HepG2 (cell line): ENCODE results near the gene ARX. TPM values are rescaled to one million over a fixed set of nuclear protein-coding genes. Genes with fewer than 3 reads are reported as not detected.

Source experiments
- ATAC-seq: fragments of 200-7000 bp; cut with Tn5 transposase; 3 replicates; pipeline ENCODE4 v1.9.1; 2020; ENCODE audit warnings: mild to moderate bottlenecking, moderate library complexity
- BruUV-seq: library from RNA; stranded (reverse); fragments of 400-500 nt; replicated peaks from 2 replicates; lab custom pipeline; 2021; lab: Mats Ljungman, UMichigan
- CTCF ChIA-PET: fragments of 300-600 bp; formaldehyde crosslinking; extraction: SDS; loops from one replicate; lab custom pipeline; 2021; ENCODE audit warnings: low total read pairs, inconsistent platforms, low intra/inter-chr PET ratio; lab: Yijun Ruan, JAX
- POLR2A ChIA-PET: fragments of 350-600 bp; sonication (Branson Sonifier 250); formaldehyde crosslinking; loops from one replicate; lab custom pipeline; 2020; ENCODE audit warnings: antibody characterized with exemption, inconsistent platforms; lab: Yijun Ruan, JAX
- DNase-seq: peaks from one replicate; pipeline ENCODE4 v3.0.0-alpha.2; 2015; ENCODE audit warnings: low spot score
- FAIRE-seq: peaks from 3 replicates; lab custom pipeline; 2011; peaks lifted over from hg19 to GRCh38; lab: Jason Lieb, UNC
- H2AFZ ChIP-seq: one replicate; pipeline ENCODE4 v1.6.1; 2011; ENCODE audit warnings: low read length, inconsistent platforms
- H3K27ac ChIP-seq: fragments of 300-600 bp; 3 replicates; pipeline ENCODE4 v1.8.0; 2011; ENCODE audit warnings: mixed run types, mild to moderate bottlenecking, mixed read lengths, low read length, inconsistent platforms; ENCODE audit not compliant: insufficient read depth; ENCODE audit errors: extremely low read length
- H3K27me3 ChIP-seq, 2 experiments: fragments of 200-600 bp in 1 of 2; 2 replicates in 1 of 2; 3 replicates in 1 of 2; pipeline versions ENCODE4 v1.6.0 to v1.8.0; 2011; ENCODE audit warnings: low read length in 2 of 2, mild to moderate bottlenecking in 2 of 2, moderate library complexity in 2 of 2, inconsistent platforms in 1 of 2; ENCODE audit not compliant: insufficient read depth in 2 of 2, control insufficient read depth in 1 of 2
- H3K36me3 ChIP-seq, 2 experiments: fragments of 200-600 bp in 1 of 2; replicated peaks in 1 of 2; 2 replicates in 1 of 2; 3 replicates in 1 of 2; pipeline versions ENCODE4 v1.5.1 to v1.8.0; 2011; ENCODE audit warnings: low read length in 2 of 2, inconsistent platforms in 1 of 2; ENCODE audit not compliant: insufficient read depth in 2 of 2, control insufficient read depth in 1 of 2
- H3K4me1 ChIP-seq: 2 replicates; pipeline ENCODE4 v1.5.1; 2012; ENCODE audit warnings: low read length, inconsistent platforms; ENCODE audit not compliant: insufficient read depth
- H3K4me2 ChIP-seq: 2 replicates; pipeline ENCODE4 v1.6.0; 2011; ENCODE audit warnings: low read depth, low read length, inconsistent platforms
- H3K4me3 ChIP-seq, 3 experiments: fragments of 200-600 bp in 1 of 3; sonication (generic), shearing (Covaris generic) in 1 of 3; replicated peaks in 1 of 3; 2 replicates each; pipeline ENCODE4 v1.5.1; 2011 to 2016; ENCODE audit warnings: low read length in 3 of 3, inconsistent platforms in 2 of 3, low read depth in 2 of 3, mild to moderate bottlenecking in 2 of 3, control low read depth in 1 of 3, mixed read lengths in 1 of 3; ENCODE audit not compliant: insufficient read depth in 1 of 3
- H3K79me2 ChIP-seq: one replicate; pipeline ENCODE4 v1.6.1; 2011; ENCODE audit warnings: low read length, inconsistent platforms; ENCODE audit not compliant: insufficient read depth
- H3K9ac ChIP-seq: 2 replicates; pipeline ENCODE4 v1.6.0; 2011; ENCODE audit warnings: mild to moderate bottlenecking, low read depth, low read length, inconsistent platforms; ENCODE audit not compliant: insufficient read depth
- H3K9me3 ChIP-seq: 2 replicates; pipeline ENCODE4 v1.5.1; 2012; ENCODE audit warnings: mild to moderate bottlenecking, low read length
- H4K20me1 ChIP-seq: 2 replicates; pipeline ENCODE4 v1.6.0; 2011; ENCODE audit warnings: inconsistent platforms, mild to moderate bottlenecking, low read length, moderate library complexity; ENCODE audit not compliant: insufficient read depth
- ETV5 ChIP-seq: IDR thresholded peaks from 2 replicates; pipeline ENCODE4 v1.6.1; 2018; ENCODE audit warnings: missing biosample characterization, missing genetic modification reagents, inconsistent platforms, borderline replicate concordance
- GABPA ChIP-seq, 2 experiments: IDR thresholded peaks; 2 replicates each; pipeline ENCODE4 v1.6.1; 2011 to 2016; ENCODE audit warnings: low read depth in 2 of 2, low read length in 1 of 2, missing biosample characterization in 1 of 2, missing genetic modification characterization in 1 of 2
- HDAC1 ChIP-seq: sonication (generic); formaldehyde crosslinking; IDR thresholded peaks from 2 replicates; pipeline ENCODE4 v1.5.1; 2020; ENCODE audit warnings: mild to moderate bottlenecking, missing genetic modification reagents
- HMG20A ChIP-seq: IDR thresholded peaks from 2 replicates; pipeline ENCODE4 v1.6.1; 2016; ENCODE audit warnings: borderline replicate concordance
- IKZF1 ChIP-seq: fragments of 450-650 bp; IDR thresholded peaks from 2 replicates; pipeline ENCODE4 v1.7.1; 2016
- NR1H2 ChIP-seq: sonication (generic); formaldehyde crosslinking; IDR thresholded peaks from 2 replicates; pipeline ENCODE4 v1.8.1; 2022; ENCODE audit warnings: low read depth, missing genetic modification reagents, borderline replicate concordance
- POLR2G ChIP-seq: fragments of 200-400 bp; formaldehyde crosslinking; IDR thresholded peaks from 2 replicates; pipeline ENCODE4 v1.6.1; 2018; ENCODE audit warnings: mild to moderate bottlenecking, low read depth, low read length, moderate library complexity
- RCOR2 ChIP-seq: IDR thresholded peaks from 2 replicates; pipeline ENCODE4 v1.6.1; 2016; ENCODE audit warnings: missing biosample characterization, missing genetic modification reagents
- SUZ12 ChIP-seq: fragments of 150-350 bp; IDR thresholded peaks from 2 replicates; pipeline ENCODE4 v1.6.1; 2014; ENCODE audit warnings: low read depth, low read length
- TARDBP ChIP-seq: sonication (generic); formaldehyde crosslinking; IDR thresholded peaks from 2 replicates; pipeline ENCODE4 v1.8.0; 2022; ENCODE audit warnings: mild to moderate bottlenecking, missing genetic modification reagents
- ZNF251 ChIP-seq: sonication (generic); formaldehyde crosslinking; IDR thresholded peaks from 2 replicates; pipeline ENCODE4 v1.9.0; 2021; ENCODE audit warnings: mild to moderate bottlenecking, missing genetic modification reagents
- ZNF263 ChIP-seq: sonication (generic); formaldehyde crosslinking; IDR thresholded peaks from 2 replicates; pipeline ENCODE4 v1.4.0; 2020; ENCODE audit warnings: missing genetic modification reagents
- ZNF510 ChIP-seq: sonication (generic); formaldehyde crosslinking; IDR thresholded peaks from 2 replicates; pipeline ENCODE4 v1.4.0; 2020; ENCODE audit warnings: low read depth, mild to moderate bottlenecking, missing genetic modification reagents
- ZNF567 ChIP-seq: sonication (generic); formaldehyde crosslinking; IDR thresholded peaks from 2 replicates; pipeline ENCODE4 v1.8.1; 2023; ENCODE audit warnings: mild to moderate bottlenecking, missing genetic modification reagents, borderline replicate concordance
- ZNF660 ChIP-seq: sonication (generic); formaldehyde crosslinking; IDR thresholded peaks from 2 replicates; pipeline ENCODE4 v1.5.1; 2020; ENCODE audit warnings: mild to moderate bottlenecking, low read depth, missing genetic modification reagents, borderline replicate concordance
- ZNF800 ChIP-seq: sonication (generic); formaldehyde crosslinking; IDR thresholded peaks from 2 replicates; pipeline ENCODE4 v1.4.0; 2020; ENCODE audit warnings: missing genetic modification reagents
- WGBS: methylation state at CpG from one replicate; pipeline ENCODE4 v1.1.6; 2017; ENCODE audit warnings: low lambda C conversion rate; 5-methylcytosine and 5-hydroxymethylcytosine counted together
- in situ Hi-C: cut with HindIII; loops from 2 replicates; pipeline ENCODE4 v1.10.0; 2017; ENCODE audit warnings: low pct_unique_long_range_greater_than_20kb; ENCODE audit not compliant: extremely low pct_ligation_motif_present
- intact Hi-C: fragments of 100-400 bp; cut with micrococcal nuclease; formaldehyde crosslinking; loops from one replicate; pipeline ENCODE4 v1.10.0; 2022; ENCODE audit not compliant: unreplicated experiment
- polyA plus RNA-seq, 8 experiments: library from polyadenylated mRNA; depleted of rRNA in 3 of 8; stranded (reverse) in 7 of 8; unstranded in 1 of 8; fragments of >200 nt; fragmentation: Illumina TruSeq in 4 of 8; extraction: Trizol in 4 of 8; gene quantifications; 2 replicates each; pipeline versions ENCODE4 v1.2.1 to v1.2.3, GENCODE V29; 2011 to 2016; ENCODE audit warnings: low read depth in 4 of 8, missing spikeins in 1 of 8, mixed read lengths in 1 of 8; ENCODE audit not compliant: insufficient read depth in 1 of 8
- total RNA-seq, 5 experiments: library from RNA; depleted of rRNA; stranded (reverse); fragments of >200 nt; fragmentation: Illumina TruSeq; extraction: Trizol; gene quantifications; 2 replicates each; pipeline ENCODE4 v1.2.3, GENCODE V29; 2016; ENCODE audit warnings: low read depth in 1 of 5
- TF ChIP-seq, protein P1 (sequence below): sonication (generic); formaldehyde crosslinking; IDR thresholded peaks from 2 replicates; pipeline ENCODE4 v1.4.0; 2020; ENCODE audit warnings: missing genetic modification reagents
- TF ChIP-seq, protein P2 (sequence below): sonication (generic); formaldehyde crosslinking; IDR thresholded peaks from 2 replicates; pipeline ENCODE4 v1.4.0; 2020; ENCODE audit warnings: missing genetic modification reagents

The ARX gene
- total and polyA plus RNA-seq, 2 of the 13 experiments (the other 11 are each of a cell fraction or from before 2014, with no cell fraction given) = not detected

DNA sequence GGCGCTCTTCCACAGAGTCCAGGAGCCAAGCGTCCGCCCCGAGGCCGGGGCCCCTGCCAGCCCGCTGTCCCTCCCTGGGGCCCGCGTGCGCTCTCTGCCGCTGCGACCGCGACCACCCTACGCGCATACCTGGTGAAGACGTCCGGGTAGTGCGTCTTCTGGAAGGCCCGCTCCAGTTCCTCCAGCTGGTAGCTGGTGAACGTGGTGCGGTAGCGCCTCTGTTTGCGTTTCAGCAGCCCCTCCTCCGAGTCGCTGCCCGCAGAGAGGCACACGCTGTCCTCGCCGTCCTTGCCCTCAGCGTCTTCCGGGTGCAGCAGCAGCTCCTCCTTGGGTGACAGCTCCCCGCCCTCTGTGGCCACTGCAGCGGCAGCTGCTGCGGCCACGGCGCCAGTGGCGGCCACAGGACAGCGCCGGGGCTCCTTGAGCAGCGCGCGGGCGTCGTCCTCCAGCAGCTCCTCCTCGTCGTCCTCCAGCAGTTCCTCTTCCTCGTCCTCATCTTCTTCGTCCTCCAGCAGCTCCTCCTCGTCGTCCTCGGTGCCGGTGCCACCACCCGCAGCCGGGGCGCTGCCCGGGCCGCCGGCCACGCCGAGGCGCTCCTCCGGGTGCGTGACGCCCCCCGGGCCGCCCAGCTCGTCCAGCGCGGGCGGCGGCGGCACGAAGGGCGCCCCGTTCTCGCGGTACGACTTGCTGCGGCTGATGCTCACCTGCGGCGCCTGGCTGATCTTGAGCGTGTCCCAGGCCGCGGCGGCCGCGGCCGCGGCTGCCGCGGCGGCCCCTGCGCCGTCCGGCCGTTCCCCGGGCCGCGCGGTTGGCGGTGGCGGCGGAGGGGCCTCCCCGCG is 2.8 kb downstream of the ARX start:
- Histone ChIP-seq H3K79me2 (no peaks in the 10 kb centered on the region), H2AFZ (no peak overlapping the region), H3K4me2 (peak overlapping the region; percentile 66), H3K4me3 (peak overlapping the region in 2 of 3 experiments; percentile 27 to 54; a peak in 3 of 6 replicates), H3K4me1 (peaks cover 6% of the 10 kb centered on the region; the same call in 1 of the 2 replicates), H3K9ac (no peak overlapping the region), H3K9me3 (no peaks in the 10 kb centered on the region), H3K27ac (no peak overlapping the region), H3K27me3 (peaks cover 4 to 56% of the 10 kb centered on the region in 2 experiments), H3K36me3 (no peaks in the 10 kb centered on the region), H4K20me1 (no peaks in the 10 kb centered on the region)
- WGBS = no CpG with 5 or more reads among the region's 105 CpGs
- CTCF ChIA-PET = no interaction called here
- FAIRE-seq = no peak
- DNase-seq = no peak
- POLR2A ChIA-PET = no interaction called here
- BruUV-seq = no TSS peak
- ATAC-seq = peak; percentile 16; the same call in 1 of the 3 replicates
- in situ Hi-C loops (no loop called here), intact Hi-C loops (no loop called here)
- TF ChIP-seq, protein P1, sequence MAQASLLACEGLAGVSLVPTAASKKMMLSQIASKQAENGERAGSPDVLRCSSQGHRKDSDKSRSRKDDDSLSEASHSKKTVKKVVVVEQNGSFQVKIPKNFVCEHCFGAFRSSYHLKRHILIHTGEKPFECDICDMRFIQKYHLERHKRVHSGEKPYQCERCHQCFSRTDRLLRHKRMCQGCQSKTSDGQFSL (CRISPR knock-in tag) = no peak
- TF ChIP-seq HMG20A (no peak), GABPA (IDR thresholded peaks at IDR 0.05; ENCODE audit: low read depth, low read length) (0 out of 2 replicates have a peak, but pooled peaks have one; percentile 1), GABPA (CRISPR knock-in tag; IDR thresholded peaks at IDR 0.05; ENCODE audit: low read depth) (no peak), SUZ12 (no peak), HDAC1 (no peak), RCOR2 (CRISPR knock-in tag) (no peak), IKZF1 (no peak), ZNF263 (CRISPR knock-in tag) (peak; percentile 79), ZNF567 (CRISPR knock-in tag) (no peak), NR1H2 (no peak), TARDBP (CRISPR knock-in tag) (no peak), POLR2G (no peak), ETV5 (CRISPR knock-in tag) (no peak), ZNF800 (CRISPR knock-in tag) (peak; percentile 77), ZNF660 (CRISPR knock-in tag) (no peak), ZNF251 (CRISPR knock-in tag) (no peak), ZNF510 (CRISPR knock-in tag) (no peak)
- TF ChIP-seq, protein P2, sequence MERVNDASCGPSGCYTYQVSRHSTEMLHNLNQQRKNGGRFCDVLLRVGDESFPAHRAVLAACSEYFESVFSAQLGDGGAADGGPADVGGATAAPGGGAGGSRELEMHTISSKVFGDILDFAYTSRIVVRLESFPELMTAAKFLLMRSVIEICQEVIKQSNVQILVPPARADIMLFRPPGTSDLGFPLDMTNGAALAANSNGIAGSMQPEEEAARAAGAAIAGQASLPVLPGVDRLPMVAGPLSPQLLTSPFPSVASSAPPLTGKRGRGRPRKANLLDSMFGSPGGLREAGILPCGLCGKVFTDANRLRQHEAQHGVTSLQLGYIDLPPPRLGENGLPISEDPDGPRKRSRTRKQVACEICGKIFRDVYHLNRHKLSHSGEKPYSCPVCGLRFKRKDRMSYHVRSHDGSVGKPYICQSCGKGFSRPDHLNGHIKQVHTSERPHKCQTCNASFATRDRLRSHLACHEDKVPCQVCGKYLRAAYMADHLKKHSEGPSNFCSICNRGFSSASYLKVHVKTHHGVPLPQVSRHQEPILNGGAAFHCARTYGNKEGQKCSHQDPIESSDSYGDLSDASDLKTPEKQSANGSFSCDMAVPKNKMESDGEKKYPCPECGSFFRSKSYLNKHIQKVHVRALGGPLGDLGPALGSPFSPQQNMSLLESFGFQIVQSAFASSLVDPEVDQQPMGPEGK (CRISPR knock-in tag) = no peak
